HEK293T (cell line): ENCODE results near the gene DDX6.
"Not testable (repeated sequence)": the region's sequence is repeated elsewhere in the genome, so short reads cannot be mapped to it uniquely, and the experiment has no call there.

Experiments
- CTCF ChIA-PET: fragments of 350-600 bp; formaldehyde crosslinking; extraction: SDS; loops from one replicate; lab custom pipeline; 2021; ENCODE audit warnings: antibody characterized with exemption, inconsistent platforms; lab: Yijun Ruan, JAX
- POLR2A ChIA-PET: fragments of 350-600 bp; formaldehyde crosslinking; extraction: SDS; loops from one replicate; lab custom pipeline; 2020; ENCODE audit warnings: antibody characterized with exemption, inconsistent platforms; lab: Yijun Ruan, JAX
- DNase-seq: peaks from one replicate; pipeline ENCODE4 v3.0.0; 2012; ENCODE audit warnings: mixed read lengths; ENCODE audit errors: extremely low spot score
- ARNT ChIP-seq: fragments of 450-650 bp; IDR thresholded peaks from 2 replicates; pipeline ENCODE4 v1.6.1; 2017; ENCODE audit warnings: mild to moderate bottlenecking
- BHLHE40 ChIP-seq: fragments of 450-650 bp; IDR thresholded peaks from 2 replicates; pipeline ENCODE4 v1.6.1; 2016; ENCODE audit warnings: mild to moderate bottlenecking, moderate library complexity, borderline replicate concordance
- CTBP1 ChIP-seq: fragments of 450-650 bp; IDR thresholded peaks from 2 replicates; pipeline ENCODE4 v1.6.1; 2016; ENCODE audit warnings: borderline replicate concordance
- ELF4 ChIP-seq: fragments of 450-650 bp; IDR thresholded peaks from 2 replicates; pipeline ENCODE4 v1.6.1; 2017; ENCODE audit warnings: antibody characterized with exemption
- FOXA1 ChIP-seq: fragments of 450-650 bp; IDR thresholded peaks from 2 replicates; pipeline ENCODE4 v1.6.1; 2016; ENCODE audit warnings: mild to moderate bottlenecking
- FOXK2 ChIP-seq: fragments of 450-650 bp; IDR thresholded peaks from 2 replicates; pipeline ENCODE4 v1.6.1; 2016; ENCODE audit warnings: mild to moderate bottlenecking
- FOXM1 ChIP-seq: fragments of 450-650 bp; IDR thresholded peaks from 2 replicates; pipeline ENCODE4 v1.6.1; 2017; ENCODE audit warnings: mild to moderate bottlenecking, borderline replicate concordance
- HDGF ChIP-seq: fragments of 450-650 bp; IDR thresholded peaks from 2 replicates; pipeline ENCODE4 v1.6.1; 2017; ENCODE audit warnings: antibody characterized with exemption, borderline replicate concordance
- L3MBTL2 ChIP-seq: fragments of 450-650 bp; conservative IDR thresholded peaks from 2 replicates; pipeline ENCODE4 v1.6.1; 2016; ENCODE audit warnings: mild to moderate bottlenecking
- LEF1 ChIP-seq: fragments of 450-650 bp; IDR thresholded peaks from 2 replicates; pipeline ENCODE4 v1.6.1; 2017; ENCODE audit warnings: mild to moderate bottlenecking, borderline replicate concordance
- NFRKB ChIP-seq: fragments of 450-650 bp; IDR thresholded peaks from 2 replicates; pipeline ENCODE4 v1.6.1; 2016; ENCODE audit warnings: mild to moderate bottlenecking, moderate library complexity
- PKNOX1 ChIP-seq: fragments of 450-650 bp; IDR thresholded peaks from 2 replicates; pipeline ENCODE4 v1.6.1; 2016
- SP1 ChIP-seq: fragments of 450-650 bp; IDR thresholded peaks from 2 replicates; pipeline ENCODE4 v1.6.1; 2017
- SUZ12 ChIP-seq: fragments of 450-650 bp; IDR thresholded peaks from 2 replicates; pipeline ENCODE4 v1.6.1; 2016; ENCODE audit warnings: mild to moderate bottlenecking
- TARDBP ChIP-seq: fragments of 450-650 bp; IDR thresholded peaks from 2 replicates; pipeline ENCODE4 v1.6.1; 2016
- ZNF384 ChIP-seq: fragments of 450-650 bp; IDR thresholded peaks from 2 replicates; pipeline ENCODE4 v1.6.1; 2016

DDX6 gene

GRCh38 chr11:118791111-118791960 is at the start of gene DDX6:
TSS of gene DDX6 (minus strand) at chr11:118791164. CDS start at chr11:118786251, 4,913 bp downstream.
- DNase-seq: peak; percentile 87
- ChIA-PET POLR2A (interaction anchor here (0.6 to 2.8 kb wide), 23 partner anchors 8 to 357 kb away, joined by 3 to 8 read pairs (median 3); partner anchors contain the start of genes ABCG4 and BCL9L), CTCF (interaction anchor here (0.6 to 1.3 kb wide), 4 partner anchors 69 to 118 kb away, joined by 3 to 6 read pairs (median 3); no protein-coding TSS in a partner anchor)
- TF ChIP-seq SUZ12: no peak
- no peak for TF ChIP-seq FOXM1
- peak; percentile 94 for TF ChIP-seq NFRKB
- peak; percentile 52; the same call in 1 of the 2 replicates for TF ChIP-seq ELF4
- TF ChIP-seq L3MBTL2: 0 out of 2 replicates have a peak, but pooled peaks have one; percentile 6

GRCh38 chr11:118838905-118839553 is 48.1 kb upstream of the DDX6 start:
- DNase-seq: no peak
- ChIA-PET CTCF (no interaction called here), POLR2A (interaction anchor here (1.2 kb wide), 1 partner anchor 46 kb away, joined by 3 read pairs; no protein-coding TSS in a partner anchor)
- TF ChIP-seq FOXA1 (no peak), ARNT (no peak), FOXM1 (no peak), NFRKB (no peak), ZNF384 (no peak), CTBP1 (no peak), L3MBTL2 (no peak), SP1 (no peak), BHLHE40 (no peak), SUZ12 (no peak), HDGF (no peak), PKNOX1 (no peak), ELF4 (no peak), LEF1 (no peak), TARDBP (no peak), FOXK2 (no peak)

GRCh38 chr11:118837868-118838267 is 46.9 kb upstream of the DDX6 start:
- no peak for TF ChIP-seq FOXK2
- no peak for TF ChIP-seq CTBP1
- TF ChIP-seq ZNF384: no peak
- TF ChIP-seq LEF1: no peak
- TF ChIP-seq ELF4: no peak
- TF ChIP-seq ARNT: no peak
- no peak for TF ChIP-seq SP1
- no peak for TF ChIP-seq HDGF
- no peak for TF ChIP-seq PKNOX1
- TF ChIP-seq FOXM1: no peak
- no peak for TF ChIP-seq NFRKB
- no peak for TF ChIP-seq FOXA1
- TF ChIP-seq SUZ12: no peak
- TF ChIP-seq L3MBTL2: no peak
- TF ChIP-seq TARDBP: no peak
- no peak for TF ChIP-seq BHLHE40
- ChIA-PET POLR2A (no interaction called here), CTCF (interaction anchor here (1.2 kb wide), 1 partner anchor 22 kb away, joined by 3 read pairs; no protein-coding TSS in a partner anchor)
- no peak for DNase-seq

GRCh38 chr11:118834427-118835028 is 43.6 kb upstream of the DDX6 start:
- no peak for DNase-seq
- TF ChIP-seq NFRKB (no peak), LEF1 (no peak), HDGF (no peak), FOXA1 (no peak), L3MBTL2 (no peak), TARDBP (no peak), SUZ12 (no peak), ELF4 (no peak), SP1 (no peak), ZNF384 (no peak), FOXK2 (no peak), ARNT (no peak), PKNOX1 (no peak)
- POLR2A ChIA-PET: no interaction called here
- CTCF ChIA-PET: no interaction called here

GRCh38 chr11:118827118-118827517 is 36.2 kb upstream of the DDX6 start:
- CTCF ChIA-PET: no interaction called here
- no peak for DNase-seq

GRCh38 chr11:118822936-118823510 is 32.1 kb upstream of the DDX6 start:
- DNase-seq, POLR2A ChIA-PET, CTCF ChIA-PET: not testable (repeated sequence)

More at GRCh38 chr11:118827118-118827517, 36.2 kb upstream of the DDX6 start:
- no peak for TF ChIP-seq LEF1
- no peak for TF ChIP-seq FOXA1
- no peak for TF ChIP-seq SP1
- TF ChIP-seq CTBP1: no peak
- TF ChIP-seq L3MBTL2: no peak
- TF ChIP-seq ARNT: no peak
- TF ChIP-seq PKNOX1: no peak
- POLR2A ChIA-PET: no interaction called here
